C4-2B (cell line): ENCODE measurements around the gene MED9.

Source experiments
- ZFX ChIP-seq: fragments of 450-650 bp; IDR thresholded peaks from 2 replicates; pipeline ENCODE4 v1.6.1; 2017
- TF ChIP-seq, protein P1 (sequence below): fragments of 450-650 bp; conservative IDR thresholded peaks from 2 replicates; pipeline ENCODE4 v1.5.1; 2017; ENCODE audit warnings: mild to moderate bottlenecking

DNA sequence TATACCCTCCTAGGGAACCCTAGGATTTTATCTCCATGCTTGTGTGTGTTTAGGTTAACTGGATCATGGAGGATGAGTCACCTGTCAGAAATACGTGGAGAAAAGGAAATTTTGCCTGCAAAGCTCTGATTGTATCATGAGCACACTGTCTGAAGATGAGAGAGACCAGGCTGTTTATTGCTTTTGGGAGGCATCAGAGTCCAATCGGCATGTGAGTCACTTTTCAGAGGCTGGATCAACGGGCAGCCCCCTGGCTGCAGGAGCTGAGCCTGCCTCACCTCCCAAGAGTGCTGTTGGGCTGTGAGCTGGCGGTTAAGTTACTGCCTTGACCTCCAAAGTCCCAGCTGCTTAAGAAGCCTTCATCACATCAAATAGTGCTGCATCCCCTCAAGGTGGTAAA lies 41.5 kb upstream of the MED9 start:
- TF ChIP-seq, protein P1, sequence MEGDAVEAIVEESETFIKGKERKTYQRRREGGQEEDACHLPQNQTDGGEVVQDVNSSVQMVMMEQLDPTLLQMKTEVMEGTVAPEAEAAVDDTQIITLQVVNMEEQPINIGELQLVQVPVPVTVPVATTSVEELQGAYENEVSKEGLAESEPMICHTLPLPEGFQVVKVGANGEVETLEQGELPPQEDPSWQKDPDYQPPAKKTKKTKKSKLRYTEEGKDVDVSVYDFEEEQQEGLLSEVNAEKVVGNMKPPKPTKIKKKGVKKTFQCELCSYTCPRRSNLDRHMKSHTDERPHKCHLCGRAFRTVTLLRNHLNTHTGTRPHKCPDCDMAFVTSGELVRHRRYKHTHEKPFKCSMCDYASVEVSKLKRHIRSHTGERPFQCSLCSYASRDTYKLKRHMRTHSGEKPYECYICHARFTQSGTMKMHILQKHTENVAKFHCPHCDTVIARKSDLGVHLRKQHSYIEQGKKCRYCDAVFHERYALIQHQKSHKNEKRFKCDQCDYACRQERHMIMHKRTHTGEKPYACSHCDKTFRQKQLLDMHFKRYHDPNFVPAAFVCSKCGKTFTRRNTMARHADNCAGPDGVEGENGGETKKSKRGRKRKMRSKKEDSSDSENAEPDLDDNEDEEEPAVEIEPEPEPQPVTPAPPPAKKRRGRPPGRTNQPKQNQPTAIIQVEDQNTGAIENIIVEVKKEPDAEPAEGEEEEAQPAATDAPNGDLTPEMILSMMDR, result no peak
- no peak for TF ChIP-seq ZFX
